AG20443 (cell line): ENCODE measurements around the gene ST8SIA5.
A peak's percentile ranks its signal among the peaks of the same experiment; 100 is the strongest.

Experiments
- DNase-seq: peaks from one replicate; pipeline ENCODE4 v3.0.0; 2012; ENCODE audit warnings: low spot score, mixed read lengths

Gene ST8SIA5

GRCh38 chr18:46629361-46629760 is 127.5 kb downstream of the ST8SIA5 start:
- DNase-seq = no peak

DNA sequence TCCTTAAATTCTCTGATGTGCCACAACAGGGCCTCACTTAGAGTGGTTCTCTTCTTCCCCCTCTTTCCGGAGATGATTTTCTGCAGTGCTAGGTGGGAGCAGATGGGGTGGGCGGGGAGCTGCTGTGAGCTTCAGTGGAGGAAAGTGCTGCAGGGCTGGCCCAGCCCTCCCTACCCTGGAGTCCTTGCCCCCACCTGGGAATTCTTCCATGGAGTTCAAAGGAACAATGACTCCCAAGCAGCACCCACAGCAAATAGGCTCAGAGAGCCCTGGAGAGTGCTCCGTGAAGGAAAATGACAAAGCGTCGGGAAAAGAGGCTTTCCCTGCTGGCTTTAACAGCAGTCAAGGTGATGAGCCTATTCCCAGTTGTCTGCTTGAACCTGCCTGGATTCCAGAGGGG is 128.6 kb downstream of the ST8SIA5 start:
- no peak for DNase-seq

- DNase-seq = no peak
These were observed 129.7 kb downstream of the ST8SIA5 start for GRCh38 chr18:46627136-46627535.

GRCh38 chr18:46625069-46625468 is 131.8 kb downstream of the ST8SIA5 start:
- DNase-seq = no peak

GRCh38 chr18:46624127-46624526 is 132.7 kb downstream of the ST8SIA5 start:
- DNase-seq = no peak

DNA sequence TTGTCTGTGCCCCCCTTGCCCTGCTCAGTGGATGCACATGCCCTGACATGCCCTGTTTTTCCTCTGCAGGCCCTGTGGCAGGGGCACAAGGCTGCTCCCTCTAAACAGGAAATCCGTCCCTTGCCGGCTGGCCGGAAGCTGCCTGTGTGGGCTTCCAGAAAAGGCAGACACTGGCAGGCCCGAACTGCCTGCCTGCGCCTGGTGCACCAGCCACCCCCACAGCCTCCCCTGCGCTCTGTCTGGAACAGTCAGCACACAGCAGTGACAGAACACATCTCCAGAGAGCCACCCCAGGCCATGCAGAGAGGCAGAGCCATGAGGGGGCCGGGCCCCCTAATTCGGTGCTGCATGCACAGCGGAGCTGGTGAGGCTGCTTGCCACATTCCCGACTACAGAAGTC is 133.3 kb downstream of the ST8SIA5 start:
- DNase-seq = peak; percentile 32

- DNase-seq = peak; percentile 13
These were observed 133.9 kb downstream of the ST8SIA5 start for GRCh38 chr18:46622999-46623398.

GRCh38 chr18:46622451-46622850 is 134.4 kb downstream of the ST8SIA5 start:
- DNase-seq = peak; percentile 6

GRCh38 chr18:46621871-46622270 is 135.0 kb downstream of the ST8SIA5 start:
- DNase-seq = peak; percentile 1

DNA sequence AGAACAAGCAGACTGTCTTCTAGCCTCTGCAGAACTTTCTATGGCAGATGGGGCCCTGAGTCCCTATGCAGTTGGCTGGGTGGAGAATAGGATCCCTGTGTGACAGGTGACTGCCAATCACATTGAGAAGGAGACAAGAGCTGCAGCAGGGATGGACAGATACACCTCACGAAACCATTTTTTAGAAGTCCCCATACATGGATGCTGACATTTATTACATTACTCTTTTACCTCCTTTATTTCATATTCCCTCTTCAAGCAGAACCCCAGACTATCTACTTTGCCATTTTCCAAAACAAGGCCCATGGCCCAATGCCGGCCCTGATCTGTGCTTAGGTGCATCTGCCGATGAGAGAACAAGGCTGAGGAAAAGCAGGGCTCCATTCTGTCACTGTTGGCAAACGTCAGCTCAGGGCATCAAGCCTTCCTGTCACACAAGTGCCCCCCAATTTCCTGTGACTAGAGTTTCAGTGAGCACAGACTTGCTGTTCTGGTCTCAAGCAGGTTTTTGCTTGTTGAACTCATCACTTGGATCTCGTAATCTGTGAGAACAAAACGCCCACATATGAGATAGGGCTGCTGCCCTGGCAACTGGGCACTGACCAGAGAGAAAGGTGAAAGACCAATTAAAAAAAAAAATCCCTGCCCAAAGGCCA is 135.6 kb downstream of the ST8SIA5 start:
- DNase-seq = peak; percentile 3

DNA sequence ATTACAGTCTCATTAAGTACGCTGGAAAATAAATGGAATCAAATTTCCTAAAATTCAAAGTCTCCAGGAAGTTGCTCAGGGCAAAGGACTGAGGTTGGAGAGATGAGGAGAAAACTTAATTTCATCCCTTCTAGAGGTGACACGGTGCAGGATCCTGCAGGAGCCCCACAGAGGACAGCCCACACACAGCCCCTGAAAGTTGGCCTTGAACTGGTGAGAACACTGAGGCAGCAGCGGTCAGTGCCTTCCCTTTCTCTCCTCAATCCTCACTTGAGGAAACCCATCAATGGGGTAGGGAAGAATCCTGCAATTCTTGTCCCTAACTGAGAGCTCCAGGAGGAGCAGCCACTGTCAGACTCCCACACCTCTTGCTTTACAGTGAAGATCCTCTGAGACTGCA is 137.3 kb downstream of the ST8SIA5 start:
- DNase-seq = no peak
